Cardiac fibroblast (primary cell): ENCODE measurements around the gene PITX3.

ENCODE experiments used
- DNase-seq, 2 donors: peaks; one replicate each; pipeline versions ENCODE4 v3.0.0 to v3.0.0-alpha.2; 2010; ENCODE audit warnings: low read depth in 2 of 2
- H3K4me3 ChIP-seq, 2 donors: replicated peaks in 1 of 2; 1 replicate in 1 of 2; 2 replicates in 1 of 2; pipeline ENCODE4 v1.5.1; 2011; ENCODE audit warnings: low read depth in 2 of 2, low read length in 2 of 2, mild to moderate bottlenecking in 2 of 2, moderate library complexity in 1 of 2
- TF ChIP-seq, protein P1 (sequence below): IDR thresholded peaks from one replicate; pipeline ENCODE4 v1.5.1; 2011; ENCODE audit warnings: low read depth, mild to moderate bottlenecking, low read length, inconsistent platforms

Gene PITX3

DNA sequence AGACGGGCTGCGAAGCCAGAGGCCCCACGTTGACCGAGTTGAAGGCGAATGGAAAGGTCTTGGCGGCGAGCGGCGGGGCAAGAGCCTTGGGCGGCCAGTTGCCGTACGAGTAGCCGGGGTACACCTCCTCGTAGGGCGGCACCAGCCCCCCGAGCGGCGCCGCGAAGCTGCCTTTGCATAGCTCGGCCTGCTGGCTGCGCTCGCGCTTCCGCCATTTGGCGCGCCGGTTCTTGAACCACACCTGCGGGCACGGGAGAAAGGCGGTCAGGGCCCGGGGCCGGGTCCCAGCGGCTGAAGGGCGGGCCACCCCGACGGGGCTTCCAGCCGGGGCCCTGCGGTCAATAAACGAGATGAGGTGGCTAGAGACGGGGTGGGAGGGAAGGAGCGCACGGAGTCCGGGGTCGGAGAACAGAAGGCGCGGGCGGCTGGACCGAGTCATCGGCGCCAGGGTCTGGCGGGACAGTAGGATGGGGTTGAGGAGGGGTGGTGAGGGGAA, 10.4 kb downstream of the PITX3 start:
- H3K4me3 ChIP-seq, result peak overlapping the region; percentile 39 to 48
- DNase-seq, result peak; percentile 28 to 38
- TF ChIP-seq, protein P1, sequence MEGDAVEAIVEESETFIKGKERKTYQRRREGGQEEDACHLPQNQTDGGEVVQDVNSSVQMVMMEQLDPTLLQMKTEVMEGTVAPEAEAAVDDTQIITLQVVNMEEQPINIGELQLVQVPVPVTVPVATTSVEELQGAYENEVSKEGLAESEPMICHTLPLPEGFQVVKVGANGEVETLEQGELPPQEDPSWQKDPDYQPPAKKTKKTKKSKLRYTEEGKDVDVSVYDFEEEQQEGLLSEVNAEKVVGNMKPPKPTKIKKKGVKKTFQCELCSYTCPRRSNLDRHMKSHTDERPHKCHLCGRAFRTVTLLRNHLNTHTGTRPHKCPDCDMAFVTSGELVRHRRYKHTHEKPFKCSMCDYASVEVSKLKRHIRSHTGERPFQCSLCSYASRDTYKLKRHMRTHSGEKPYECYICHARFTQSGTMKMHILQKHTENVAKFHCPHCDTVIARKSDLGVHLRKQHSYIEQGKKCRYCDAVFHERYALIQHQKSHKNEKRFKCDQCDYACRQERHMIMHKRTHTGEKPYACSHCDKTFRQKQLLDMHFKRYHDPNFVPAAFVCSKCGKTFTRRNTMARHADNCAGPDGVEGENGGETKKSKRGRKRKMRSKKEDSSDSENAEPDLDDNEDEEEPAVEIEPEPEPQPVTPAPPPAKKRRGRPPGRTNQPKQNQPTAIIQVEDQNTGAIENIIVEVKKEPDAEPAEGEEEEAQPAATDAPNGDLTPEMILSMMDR, result peak; percentile 40

DNA sequence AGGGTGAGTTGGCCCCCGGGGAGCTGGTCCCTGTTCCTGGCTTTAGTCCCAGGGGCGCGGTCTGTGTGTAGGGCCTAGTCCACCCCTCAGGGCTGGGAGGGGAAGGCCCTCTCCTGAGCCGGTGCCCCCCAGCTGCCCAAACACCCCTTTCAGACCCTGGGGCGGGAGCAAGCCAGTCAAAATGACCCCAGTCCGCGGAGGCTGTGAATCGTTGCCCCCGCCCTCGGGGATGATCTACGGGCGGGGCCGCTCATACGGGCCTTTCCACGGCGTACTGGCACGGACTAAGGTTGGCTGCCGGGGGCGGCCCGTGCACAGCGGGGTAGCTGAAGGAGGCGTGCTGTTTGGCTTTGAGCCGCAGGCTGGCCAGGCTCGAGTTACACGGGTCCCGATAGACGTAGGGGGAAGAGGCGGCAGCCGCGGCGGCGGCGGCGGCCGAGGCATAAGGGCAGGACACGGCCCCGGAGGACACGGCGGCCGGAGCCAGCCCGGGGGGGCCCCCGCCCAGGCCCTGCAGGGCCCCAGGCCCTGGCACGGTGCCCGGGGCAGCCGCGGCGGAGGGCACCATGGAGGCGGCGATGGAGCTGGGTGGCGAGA, 10.9 kb downstream of the PITX3 start:
- TF ChIP-seq, protein P1, result no peak
- H3K4me3 ChIP-seq, result peak overlapping the region; percentile 39 to 48
- peak; percentile 60 to 73 for DNase-seq

GRCh38 chr10:102229810-102230263, 11.5 kb downstream of the PITX3 start:
- peak overlapping the region; percentile 25 to 48 for H3K4me3 ChIP-seq
- TF ChIP-seq, protein P1, result peak; percentile 99
- DNase-seq, result peak; percentile 77 to 84

- H3K4me3 ChIP-seq, result no peak overlapping the region
- DNase-seq, result peak; percentile 79 to 86
- TF ChIP-seq, protein P1, result no peak
Measured at GRCh38 chr10:102227050-102227449, 14.3 kb downstream of the PITX3 start.

- no peak for DNase-seq
- peak overlapping the region in 1 of 2 donors; percentile 36 for H3K4me3 ChIP-seq
- TF ChIP-seq, protein P1, result no peak
Measured at GRCh38 chr10:102226542-102226870, 14.8 kb downstream of the PITX3 start.

DNA sequence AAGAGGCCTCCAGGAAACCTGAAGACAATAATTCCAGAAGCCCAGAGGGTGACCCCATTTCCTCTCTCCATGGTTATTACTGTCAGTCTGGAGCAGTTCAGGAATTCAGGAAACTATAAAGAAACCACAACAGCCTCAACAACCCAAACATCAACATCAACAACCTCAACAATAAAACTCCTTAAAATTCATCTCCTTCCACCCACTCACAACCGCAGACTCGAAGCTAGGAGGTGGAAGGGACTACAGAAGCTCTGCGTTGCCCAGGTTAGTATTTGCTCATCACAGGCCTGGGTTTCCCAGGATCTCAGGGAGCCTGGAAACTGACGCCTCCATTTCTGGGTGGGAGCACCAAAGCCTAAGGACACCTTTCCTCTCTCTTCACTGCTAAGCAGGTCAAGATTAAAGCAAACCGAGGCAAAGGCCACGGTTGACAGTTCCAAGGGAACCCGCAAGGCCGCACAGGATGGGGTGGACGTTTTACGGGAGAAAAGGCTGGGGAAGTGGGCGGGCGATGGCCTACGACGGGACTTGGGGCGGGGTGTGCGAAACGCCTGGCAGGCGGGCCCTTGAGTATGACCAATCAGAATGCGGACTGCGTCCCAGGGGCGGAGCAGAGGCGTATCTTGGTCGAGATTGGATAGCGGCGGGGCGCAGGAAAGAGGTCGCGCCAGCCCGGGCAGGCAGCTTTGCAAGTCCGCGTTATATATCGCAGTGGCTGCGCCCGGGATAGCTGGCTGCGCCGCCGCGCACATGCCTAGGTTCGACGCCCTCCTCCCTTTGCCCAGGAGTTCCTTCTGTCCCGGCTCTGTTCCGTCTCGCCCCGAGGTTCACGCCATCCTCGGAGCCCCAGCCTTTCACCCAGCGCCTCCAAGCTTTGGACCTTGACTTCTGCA, 15.4 kb downstream of the PITX3 start, which contains the start of gene ELOVL3:
ELOVL3 (plus strand) TSS at position 654 of the 896 bp plus-strand sequence. CDS start 250 bp downstream, outside the sequence.
- H3K4me3 ChIP-seq, result peak within 1 kb of the TSS in 1 of 2 donors; percentile 36
- TF ChIP-seq, protein P1, result no peak
- DNase-seq, result peak; percentile 96
